Uterus (tissue), 2 donors: ENCODE measurements around the gene TMOD2.

Experiments used
- POLR2A ChIP-seq, 2 donors: fragments of 450-650 bp; IDR thresholded peaks; one replicate each; pipeline ENCODE4 v1.6.1; 2016; ENCODE audit warnings: antibody characterized with exemption in 2 of 2, mild to moderate bottlenecking in 1 of 2, moderate library complexity in 1 of 2
- TF ChIP-seq, protein P1 (sequence below), 4 experiments: fragments of 200-600 bp in 2 of 4; fragments of 450-650 bp in 2 of 4; sonication (generic) in 2 of 4; IDR thresholded peaks; one replicate each; pipeline ENCODE4 v1.5.1; 2016 to 2019; ENCODE audit warnings: antibody characterized with exemption in 4 of 4, mild to moderate bottlenecking in 2 of 4, moderate library complexity in 1 of 4

DNA sequence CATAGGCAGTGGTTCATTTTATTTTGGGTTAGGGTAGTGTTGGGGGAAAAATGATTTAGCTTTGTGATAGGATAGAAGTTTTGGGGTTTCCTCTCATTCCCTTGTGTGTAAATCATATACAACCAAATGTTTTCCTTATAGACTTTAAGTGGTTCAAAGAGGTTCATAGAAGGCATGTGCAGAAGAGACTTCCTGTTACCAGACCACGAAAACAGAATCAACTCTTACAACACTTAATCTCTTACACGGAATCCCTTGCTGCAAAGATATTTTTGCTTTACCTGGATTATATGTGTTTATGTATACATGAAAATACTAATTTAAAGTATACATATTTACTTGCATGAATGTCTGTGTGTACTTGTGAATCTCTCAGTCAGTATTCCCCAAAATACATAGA lies 2.9 kb downstream of the TMOD2 start:
- TF ChIP-seq, protein P1, sequence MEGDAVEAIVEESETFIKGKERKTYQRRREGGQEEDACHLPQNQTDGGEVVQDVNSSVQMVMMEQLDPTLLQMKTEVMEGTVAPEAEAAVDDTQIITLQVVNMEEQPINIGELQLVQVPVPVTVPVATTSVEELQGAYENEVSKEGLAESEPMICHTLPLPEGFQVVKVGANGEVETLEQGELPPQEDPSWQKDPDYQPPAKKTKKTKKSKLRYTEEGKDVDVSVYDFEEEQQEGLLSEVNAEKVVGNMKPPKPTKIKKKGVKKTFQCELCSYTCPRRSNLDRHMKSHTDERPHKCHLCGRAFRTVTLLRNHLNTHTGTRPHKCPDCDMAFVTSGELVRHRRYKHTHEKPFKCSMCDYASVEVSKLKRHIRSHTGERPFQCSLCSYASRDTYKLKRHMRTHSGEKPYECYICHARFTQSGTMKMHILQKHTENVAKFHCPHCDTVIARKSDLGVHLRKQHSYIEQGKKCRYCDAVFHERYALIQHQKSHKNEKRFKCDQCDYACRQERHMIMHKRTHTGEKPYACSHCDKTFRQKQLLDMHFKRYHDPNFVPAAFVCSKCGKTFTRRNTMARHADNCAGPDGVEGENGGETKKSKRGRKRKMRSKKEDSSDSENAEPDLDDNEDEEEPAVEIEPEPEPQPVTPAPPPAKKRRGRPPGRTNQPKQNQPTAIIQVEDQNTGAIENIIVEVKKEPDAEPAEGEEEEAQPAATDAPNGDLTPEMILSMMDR (IDR thresholded peaks at IDR 0.05), result no peak
- no peak for TF ChIP-seq POLR2A (IDR thresholded peaks at IDR 0.05)
